ENCODE measurements around the gene TMPRSS2.

Gene TMPRSS2

GRCh38 chr21:41507521-41508414 lies at the start of gene TMPRSS2:
Gene TMPRSS2, minus strand, starts transcription at chr21:41508158. Its CDS starts 10,025 bp downstream, at chr21:41498133.
- no peak for DNase-seq

- DNase-seq = no peak
Measured at GRCh38 chr21:41555057-41555456, 47.1 kb upstream of the TMPRSS2 start.

GRCh38 chr21:41552254-41552653 lies 44.3 kb upstream of the TMPRSS2 start:
- no peak for DNase-seq

DNA sequence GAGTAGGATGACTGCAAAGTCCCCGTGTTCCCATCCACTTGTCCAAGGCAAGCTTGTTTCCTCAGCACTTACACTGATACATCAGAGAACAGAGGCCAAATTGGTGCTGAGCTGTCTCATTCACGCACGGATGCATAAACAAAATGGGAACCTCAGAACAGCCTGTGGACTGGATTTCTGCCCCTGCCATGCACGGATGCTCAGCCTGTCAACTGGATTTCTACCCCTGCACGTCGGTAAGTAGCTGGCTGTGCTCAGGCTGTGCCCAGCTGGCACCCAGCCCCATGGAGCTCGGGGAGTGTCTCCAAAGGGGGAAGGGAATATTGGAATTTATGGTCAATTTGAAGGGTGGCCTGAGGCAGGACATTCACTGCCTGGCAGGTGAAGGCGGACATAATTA lies 40.8 kb upstream of the TMPRSS2 start:
- DNase-seq = no peak

GRCh38 chr21:41547111-41547510 lies 39.2 kb upstream of the TMPRSS2 start:
- no peak for DNase-seq

- no peak for DNase-seq
Measured at GRCh38 chr21:41545500-41546359, 37.8 kb upstream of the TMPRSS2 start.

- no peak for DNase-seq
Measured at GRCh38 chr21:41542727-41543126, 34.8 kb upstream of the TMPRSS2 start.

- no peak for DNase-seq
Measured at GRCh38 chr21:41537356-41537755, 29.4 kb upstream of the TMPRSS2 start.

- DNase-seq = no peak
Measured at GRCh38 chr21:41536827-41537103, 28.8 kb upstream of the TMPRSS2 start.

- DNase-seq = no peak
Measured at GRCh38 chr21:41536076-41536826, 28.3 kb upstream of the TMPRSS2 start.

DNA sequence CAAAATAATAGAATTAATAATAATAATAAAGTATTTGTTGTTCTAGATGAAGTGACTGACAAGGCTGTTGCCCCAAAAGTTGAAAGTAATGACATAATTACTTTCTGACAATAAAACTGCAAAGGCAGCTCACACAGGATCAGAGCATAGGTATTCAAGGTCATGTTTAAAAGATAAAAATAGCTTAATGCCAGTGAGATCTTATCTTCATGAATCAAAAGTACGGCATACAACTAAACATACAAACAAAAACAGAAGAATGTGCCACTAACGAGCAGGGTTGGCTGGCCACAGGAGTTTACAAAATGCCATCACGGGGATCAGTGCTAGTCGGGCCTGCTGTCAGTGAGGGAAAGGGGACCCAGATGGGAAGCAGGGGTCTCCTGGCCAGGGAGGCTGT lies 22.4 kb upstream of the TMPRSS2 start:
- DNase-seq = no peak

DNA sequence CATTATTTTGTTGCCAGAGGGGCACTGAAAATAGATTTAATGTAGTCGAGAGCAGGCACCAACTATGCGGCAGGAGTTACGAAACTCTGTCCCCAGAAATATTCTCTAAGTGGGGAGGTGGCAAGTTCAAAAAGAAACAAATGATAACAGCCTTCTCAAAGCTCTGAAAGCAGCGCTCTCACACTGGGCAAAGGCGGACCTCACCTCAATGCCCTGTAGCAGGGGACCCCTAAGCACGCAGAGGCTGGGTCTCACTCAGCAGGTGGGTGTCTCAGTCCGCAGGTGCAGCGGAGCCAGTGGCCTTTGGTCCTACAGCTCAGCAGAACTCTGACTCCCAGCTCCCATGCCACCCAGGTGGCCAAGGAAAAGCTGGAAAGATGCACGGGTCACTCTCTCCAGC lies 21.8 kb upstream of the TMPRSS2 start:
- no peak for DNase-seq

- DNase-seq = no peak
Measured at GRCh38 chr21:41526478-41527087, 18.6 kb upstream of the TMPRSS2 start.

GRCh38 chr21:41523175-41523574 lies 15.2 kb upstream of the TMPRSS2 start:
- DNase-seq = no peak

GRCh38 chr21:41521489-41522027 lies 13.6 kb upstream of the TMPRSS2 start:
- peak in 1 of 2 donors; percentile 3 for DNase-seq

GRCh38 chr21:41520560-41521442 lies 12.8 kb upstream of the TMPRSS2 start:
- no peak for DNase-seq

DNA sequence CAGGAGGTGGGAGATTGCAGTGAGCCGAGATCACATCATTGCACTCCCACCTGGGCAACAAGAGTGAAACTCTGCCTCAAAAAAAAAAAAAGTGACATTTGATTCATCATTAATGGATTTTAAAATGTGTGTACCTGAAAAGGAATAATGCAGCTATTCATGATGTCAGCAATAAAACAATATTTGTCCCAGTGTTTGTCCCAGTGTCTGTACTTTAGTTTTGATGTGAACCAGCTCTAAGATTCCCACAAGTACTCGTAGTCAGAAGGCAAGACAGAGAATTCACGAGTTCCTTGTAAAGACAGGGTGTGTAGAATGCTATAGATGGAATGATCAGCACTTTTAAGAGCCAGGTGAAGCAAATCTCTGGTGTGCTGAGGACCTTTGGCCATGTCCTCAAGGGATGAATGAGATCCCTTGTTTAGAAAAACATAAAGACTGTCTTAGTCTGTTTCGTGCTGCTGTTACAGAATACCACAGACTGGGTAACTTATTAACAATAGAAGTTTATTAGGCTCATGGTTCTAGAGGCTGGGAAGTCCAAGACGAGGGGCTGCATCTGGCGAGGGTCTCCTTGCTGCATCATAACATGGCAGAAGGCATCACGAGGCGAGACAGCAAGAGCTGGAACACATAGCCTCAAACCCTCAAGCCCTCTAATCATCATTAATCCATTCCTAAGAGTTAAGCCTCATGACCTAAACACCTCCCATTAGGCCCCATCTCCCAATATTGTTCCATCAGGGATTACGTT lies 12.0 kb upstream of the TMPRSS2 start:
- DNase-seq = no peak

DNA sequence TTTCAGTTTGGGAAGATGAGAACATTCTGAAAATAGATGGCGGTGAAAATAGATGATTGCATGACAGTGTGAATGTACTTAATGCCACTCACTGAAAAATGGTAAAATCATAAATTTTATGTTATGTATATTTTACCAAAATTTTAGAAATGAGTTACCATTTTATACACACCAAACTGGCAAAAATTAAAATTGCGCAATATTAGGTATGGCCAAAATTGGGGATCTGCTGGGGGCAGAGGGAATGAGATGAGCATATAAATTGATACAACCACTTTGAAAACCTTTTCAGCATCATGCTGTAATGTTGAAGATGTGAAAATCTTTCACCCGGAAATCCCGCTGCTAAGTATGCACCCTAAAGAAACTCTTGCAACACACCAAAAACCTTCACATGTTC lies 10.8 kb upstream of the TMPRSS2 start:
- no peak for DNase-seq

GRCh38 chr21:41511858-41512257 lies 3.9 kb upstream of the TMPRSS2 start:
- no peak for DNase-seq

- DNase-seq = no peak
Measured at GRCh38 chr21:41510500-41510899, 2.5 kb upstream of the TMPRSS2 start.

DNA sequence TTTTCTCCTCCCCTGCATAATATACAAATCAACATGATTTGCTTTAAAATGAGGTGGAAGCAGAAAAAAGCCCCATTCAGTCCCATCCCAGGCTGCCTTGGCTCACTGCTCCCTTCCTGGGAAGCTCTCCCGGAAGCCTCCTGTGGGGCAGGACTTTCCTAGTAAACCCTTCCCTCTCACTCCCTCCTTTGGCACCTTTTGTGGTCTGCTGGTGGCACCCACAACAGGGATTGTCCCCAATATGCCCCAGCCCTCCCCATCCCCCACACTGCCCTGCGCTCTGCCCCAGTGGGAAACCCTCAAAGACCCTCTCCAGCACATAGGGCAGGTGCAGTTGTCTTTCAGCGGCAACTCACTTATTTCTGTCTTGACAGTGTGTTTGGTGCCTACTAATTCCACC lies 1.8 kb upstream of the TMPRSS2 start:
- DNase-seq = no peak
